ENCODE results near the gene KCNK17.
A peak's percentile ranks its signal among the peaks of the same experiment; 100 is the strongest.

The KCNK17 gene

GRCh38 chr6:39335780-39336545, 21.7 kb upstream of the KCNK17 start:
- no peak for DNase-seq (ENCODE audit: low read depth in 2 of 2)

- no peak for DNase-seq (ENCODE audit: low read depth in 2 of 2)
Observed at GRCh38 chr6:39333644-39334438, 19.6 kb upstream of the KCNK17 start.

- DNase-seq (ENCODE audit: low read depth in 2 of 2): no peak
Observed at GRCh38 chr6:39330476-39330875, 16.3 kb upstream of the KCNK17 start.

GRCh38 chr6:39330057-39330456, 15.8 kb upstream of the KCNK17 start:
- DNase-seq (ENCODE audit: low read depth in 2 of 2): no peak

GRCh38 chr6:39328066-39328465, 13.8 kb upstream of the KCNK17 start:
- DNase-seq (ENCODE audit: low read depth in 2 of 2): no peak

GRCh38 chr6:39327507-39327906, 13.3 kb upstream of the KCNK17 start:
- DNase-seq (ENCODE audit: low read depth in 2 of 2): no peak

- DNase-seq (ENCODE audit: low read depth in 2 of 2): no peak
Observed at GRCh38 chr6:39322306-39322850, 8.2 kb upstream of the KCNK17 start, which contains the start of gene KCNK16. Gene KCNK16, minus strand, starts transcription at chr6:39322702. Its CDS starts 162 bp downstream, at chr6:39322540.

- DNase-seq (ENCODE audit: low read depth in 2 of 2): no peak
Observed at GRCh38 chr6:39321761-39322160, 7.5 kb upstream of the KCNK17 start.

- no peak for DNase-seq (ENCODE audit: low read depth in 2 of 2)
Observed at GRCh38 chr6:39320363-39320984, 6.3 kb upstream of the KCNK17 start.

GRCh38 chr6:39319621-39320362, 5.6 kb upstream of the KCNK17 start:
- DNase-seq (ENCODE audit: low read depth in 2 of 2): no peak

GRCh38 chr6:39317256-39317655, 3.0 kb upstream of the KCNK17 start:
- no peak for DNase-seq (ENCODE audit: low read depth in 2 of 2)

- DNase-seq (ENCODE audit: low read depth in 2 of 2): no peak
Observed at GRCh38 chr6:39313526-39314272, 520 bp downstream of the KCNK17 start.

- no peak for DNase-seq (ENCODE audit: low read depth in 2 of 2)
Observed at GRCh38 chr6:39312912-39313525, 1.2 kb downstream of the KCNK17 start.

GRCh38 chr6:39310542-39310941, 3.7 kb downstream of the KCNK17 start:
- no peak for DNase-seq (ENCODE audit: low read depth in 2 of 2)

- DNase-seq (ENCODE audit: low read depth in 2 of 2): peak; percentile 6 to 9
Observed at GRCh38 chr6:39309942-39310531, 4.2 kb downstream of the KCNK17 start.

GRCh38 chr6:39307462-39307861, 6.8 kb downstream of the KCNK17 start:
- no peak for DNase-seq (ENCODE audit: low read depth in 2 of 2)

GRCh38 chr6:39304951-39305350, 9.3 kb downstream of the KCNK17 start:
- DNase-seq (ENCODE audit: low read depth in 2 of 2): no peak

GRCh38 chr6:39303425-39304153, 10.6 kb downstream of the KCNK17 start:
- DNase-seq (ENCODE audit: low read depth in 2 of 2): no peak

All from fibroblast of skin of left biceps (primary cell).